Stimulated activated naive CD8-positive, alpha-beta T cell treated with anti-CD3 and anti-CD28 coated beads, Interleukin-15, Interleukin-2, amounts not matched to agents 100 ng/mL and 50 ng/mL, for 24 hours (primary cell): ENCODE data around the gene ICAM4.

ENCODE experiments used
- H3K27ac Mint-ChIP-seq: one replicate; pipeline ENCODE4 v1.8.0; 2021; ENCODE audit warnings: mild to moderate bottlenecking, mixed read lengths
- H3K27me3 Mint-ChIP-seq: one replicate; pipeline ENCODE4 v1.8.0; 2021; ENCODE audit warnings: mixed read lengths
- H3K36me3 Mint-ChIP-seq: one replicate; pipeline ENCODE4 v1.8.0; 2021; ENCODE audit warnings: low read depth, mixed read lengths
- H3K4me1 Mint-ChIP-seq: one replicate; pipeline ENCODE4 v1.8.0; 2021; ENCODE audit warnings: low read depth, mixed read lengths
- H3K4me3 Mint-ChIP-seq: one replicate; pipeline ENCODE4 v1.8.0; 2021; ENCODE audit warnings: mild to moderate bottlenecking, mixed read lengths
- H3K9me3 Mint-ChIP-seq: one replicate; pipeline ENCODE4 v1.8.0; 2021; ENCODE audit warnings: mixed read lengths

ICAM4 gene

GRCh38 chr19:10258080-10258710, 28.6 kb upstream of the ICAM4 start:
- H3K4me3 Mint-ChIP-seq = no peak overlapping the region
- H3K4me1 Mint-ChIP-seq = peaks cover 37% of the 10 kb centered on the region
- H3K27me3 Mint-ChIP-seq = no peaks in the 10 kb centered on the region
- H3K27ac Mint-ChIP-seq = no peak overlapping the region
- H3K36me3 Mint-ChIP-seq = peaks cover 45% of the 10 kb centered on the region
- H3K9me3 Mint-ChIP-seq = no peaks in the 10 kb centered on the region

DNA sequence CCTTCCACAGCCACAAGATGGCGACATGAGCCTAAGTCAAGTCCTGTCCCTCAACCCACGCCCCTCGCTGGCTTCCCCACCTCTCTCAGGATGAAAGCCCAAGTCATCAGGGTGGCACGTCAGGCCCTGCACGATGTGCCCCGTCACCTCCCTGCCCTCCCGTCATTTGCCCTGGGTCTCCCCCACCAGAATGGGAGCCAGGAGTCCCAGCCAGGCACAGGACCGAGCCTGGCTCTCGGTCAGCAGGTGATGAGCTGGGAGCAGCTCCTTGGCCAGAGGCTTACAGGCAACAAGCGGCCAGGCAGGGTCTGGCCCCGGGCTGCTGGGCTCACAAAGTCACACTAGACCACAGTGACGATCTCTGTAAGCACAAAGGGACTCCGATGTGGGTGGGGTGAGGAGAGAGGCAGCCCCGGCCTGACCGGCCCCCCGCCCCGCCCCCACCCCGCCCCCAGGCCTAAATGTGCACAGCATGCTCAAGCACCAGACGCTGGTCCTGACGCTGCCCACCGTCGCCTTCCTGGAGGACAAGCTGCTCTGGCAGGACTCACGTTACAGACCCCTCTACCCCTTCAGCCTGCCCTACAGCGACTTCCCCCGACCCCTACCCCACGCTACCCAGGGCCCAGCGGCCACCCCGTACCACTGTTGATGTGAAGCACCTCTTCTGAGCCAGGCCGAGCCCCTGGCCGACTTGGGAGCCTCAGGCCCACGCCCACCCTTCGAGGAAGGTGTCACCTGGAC, 27.4 kb upstream of the ICAM4 start:
- H3K9me3 Mint-ChIP-seq = no peaks in the 10 kb centered on the region
- H3K27ac Mint-ChIP-seq = peak overlapping the region; percentile 84
- no peaks in the 10 kb centered on the region for H3K27me3 Mint-ChIP-seq
- H3K4me1 Mint-ChIP-seq = peaks cover 25% of the 10 kb centered on the region
- H3K4me3 Mint-ChIP-seq = peak overlapping the region; percentile 44
- H3K36me3 Mint-ChIP-seq = peaks cover 37% of the 10 kb centered on the region

DNA sequence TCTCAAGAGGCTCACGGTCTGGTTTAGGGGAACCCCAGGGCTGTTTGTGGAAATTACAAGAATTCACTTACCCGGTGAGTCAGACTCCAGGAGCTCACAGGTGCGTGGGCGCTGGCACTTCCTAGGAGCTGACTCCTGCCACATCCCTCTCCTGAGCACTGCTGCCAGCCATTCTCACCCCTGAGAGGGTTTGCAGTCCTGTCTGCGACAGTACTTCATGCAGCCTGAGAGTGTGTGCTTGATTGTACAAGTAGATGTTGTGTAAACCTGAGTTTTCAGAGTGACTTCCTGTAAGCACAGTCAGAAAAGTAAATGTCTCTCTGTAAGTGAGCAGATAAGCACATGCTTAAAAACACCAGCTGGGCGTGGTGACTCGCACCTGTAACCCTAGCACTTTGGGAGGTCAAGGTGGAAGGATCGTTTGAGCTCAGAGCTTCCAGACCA, 26.6 kb upstream of the ICAM4 start:
- H3K36me3 Mint-ChIP-seq = peaks cover 30% of the 10 kb centered on the region
- H3K9me3 Mint-ChIP-seq = no peaks in the 10 kb centered on the region
- no peaks in the 10 kb centered on the region for H3K27me3 Mint-ChIP-seq
- H3K4me1 Mint-ChIP-seq = peaks cover 24% of the 10 kb centered on the region
- peak overlapping the region; percentile 44 for H3K4me3 Mint-ChIP-seq
- peak overlapping the region; percentile 84 for H3K27ac Mint-ChIP-seq

GRCh38 chr19:10262771-10263170, 24.0 kb upstream of the ICAM4 start:
- Mint-ChIP-seq H3K36me3 (peaks cover 9% of the 10 kb centered on the region), H3K4me1 (peaks cover 24% of the 10 kb centered on the region), H3K27me3 (no peaks in the 10 kb centered on the region), H3K27ac (no peak overlapping the region), H3K9me3 (no peaks in the 10 kb centered on the region), H3K4me3 (no peak overlapping the region)

DNA sequence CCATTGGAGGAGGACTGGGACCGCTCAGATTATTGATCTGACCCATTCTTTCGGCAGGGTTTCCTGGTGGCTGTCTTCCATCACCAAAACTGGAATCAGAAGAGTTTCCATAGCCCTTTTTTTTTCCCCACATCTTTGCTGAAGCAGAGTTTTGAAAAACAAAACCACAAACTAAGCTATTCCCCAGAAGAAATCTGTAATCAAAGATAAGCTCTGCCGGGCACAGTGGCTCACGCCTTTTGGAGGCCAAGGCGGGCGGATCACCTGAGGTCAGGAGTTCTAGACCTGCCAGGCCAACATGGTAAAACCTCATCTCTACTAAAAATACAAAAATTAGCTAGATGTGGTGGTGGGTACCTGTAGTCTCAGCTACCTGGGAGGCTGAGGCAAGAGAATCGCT, 20.0 kb upstream of the ICAM4 start:
- Mint-ChIP-seq H3K9me3 (no peaks in the 10 kb centered on the region), H3K36me3 (no peaks in the 10 kb centered on the region), H3K27ac (no peak overlapping the region), H3K4me1 (peaks cover 21% of the 10 kb centered on the region), H3K27me3 (no peaks in the 10 kb centered on the region), H3K4me3 (no peak overlapping the region)

GRCh38 chr19:10268071-10268470, 18.7 kb upstream of the ICAM4 start:
- no peaks in the 10 kb centered on the region for H3K27me3 Mint-ChIP-seq
- H3K4me1 Mint-ChIP-seq = peaks cover 33% of the 10 kb centered on the region
- no peak overlapping the region for H3K4me3 Mint-ChIP-seq
- H3K27ac Mint-ChIP-seq = no peak overlapping the region
- no peaks in the 10 kb centered on the region for H3K9me3 Mint-ChIP-seq
- peaks cover 5% of the 10 kb centered on the region for H3K36me3 Mint-ChIP-seq

DNA sequence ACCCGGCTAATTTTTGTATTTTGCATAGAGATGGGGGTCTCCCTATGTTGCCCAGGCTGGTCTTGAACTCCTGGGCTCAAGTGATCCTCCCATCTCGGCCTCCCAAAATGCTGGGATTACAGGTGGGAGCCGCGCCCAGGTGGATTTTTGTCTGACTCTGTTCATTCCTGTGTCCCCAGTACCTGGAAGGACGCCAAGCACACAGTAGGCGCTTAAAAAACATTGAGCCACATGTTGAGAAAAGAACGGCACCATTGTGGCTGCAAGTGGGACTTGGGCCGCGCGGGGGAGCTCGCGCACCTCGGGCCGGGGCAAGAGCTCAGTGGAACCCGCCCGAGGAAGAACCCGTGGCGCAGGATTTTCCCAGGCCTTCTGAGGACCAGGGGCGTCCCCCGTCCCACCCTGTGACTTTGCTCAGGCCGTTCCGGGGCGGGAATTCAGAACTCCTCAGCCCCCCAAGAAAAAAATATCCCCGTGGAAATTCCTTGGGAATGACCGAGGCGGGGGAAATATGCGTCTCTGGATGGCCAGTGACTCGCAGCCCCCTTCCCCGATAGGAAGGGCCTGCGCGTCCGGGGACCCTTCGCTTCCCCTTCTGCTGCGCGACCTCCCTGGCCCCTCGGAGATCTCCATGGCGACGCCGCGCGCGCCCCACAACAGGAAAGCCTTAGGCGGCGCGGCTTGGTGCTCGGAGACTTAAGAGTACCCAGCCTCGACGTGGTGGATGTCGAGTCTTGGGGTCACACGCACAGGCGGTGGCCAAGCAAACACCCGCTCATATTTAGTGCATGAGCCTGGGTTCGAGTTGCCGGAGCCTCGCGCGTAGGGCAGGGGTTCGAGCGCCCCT, 17.2 kb upstream of the ICAM4 start:
- peaks cover 14% of the 10 kb centered on the region for H3K36me3 Mint-ChIP-seq
- no peaks in the 10 kb centered on the region for H3K27me3 Mint-ChIP-seq
- peak overlapping the region; percentile 86 for H3K4me3 Mint-ChIP-seq
- peaks cover 43% of the 10 kb centered on the region for H3K4me1 Mint-ChIP-seq
- H3K9me3 Mint-ChIP-seq = no peaks in the 10 kb centered on the region
- H3K27ac Mint-ChIP-seq = peak overlapping the region; percentile 93

- Mint-ChIP-seq H3K27me3 (no peaks in the 10 kb centered on the region), H3K4me3 (peak overlapping the region; percentile 86), H3K4me1 (peaks cover 45% of the 10 kb centered on the region), H3K36me3 (peaks cover 19% of the 10 kb centered on the region), H3K9me3 (no peaks in the 10 kb centered on the region), H3K27ac (peak overlapping the region; percentile 93)
These were observed 16.6 kb upstream of the ICAM4 start for GRCh38 chr19:10270180-10270615.

DNA sequence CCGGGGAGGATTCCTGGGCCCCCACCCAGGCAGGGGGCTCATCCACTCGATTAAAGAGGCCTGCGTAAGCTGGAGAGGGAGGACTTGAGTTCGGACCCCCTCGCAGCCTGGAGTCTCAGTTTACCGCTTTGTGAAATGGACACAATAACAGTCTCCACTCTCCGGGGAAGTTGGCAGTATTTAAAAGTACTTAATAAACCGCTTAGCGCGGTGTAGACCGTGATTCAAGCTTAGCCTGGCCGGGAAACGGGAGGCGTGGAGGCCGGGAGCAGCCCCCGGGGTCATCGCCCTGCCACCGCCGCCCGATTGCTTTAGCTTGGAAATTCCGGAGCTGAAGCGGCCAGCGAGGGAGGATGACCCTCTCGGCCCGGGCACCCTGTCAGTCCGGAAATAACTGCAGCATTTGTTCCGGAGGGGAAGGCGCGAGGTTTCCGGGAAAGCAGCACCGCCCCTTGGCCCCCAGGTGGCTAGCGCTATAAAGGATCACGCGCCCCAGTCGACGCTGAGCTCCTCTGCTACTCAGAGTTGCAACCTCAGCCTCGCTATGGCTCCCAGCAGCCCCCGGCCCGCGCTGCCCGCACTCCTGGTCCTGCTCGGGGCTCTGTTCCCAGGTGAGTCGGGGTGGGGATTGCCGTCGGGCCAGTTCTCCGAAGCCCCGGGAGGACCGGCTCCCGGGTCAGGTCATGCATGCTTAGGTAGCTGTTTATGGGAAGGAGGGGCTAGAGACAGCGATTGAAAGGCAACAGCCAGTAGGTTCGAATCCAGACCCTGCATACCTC, 15.9 kb upstream of the ICAM4 start, which contains the start of gene ICAM1:
Gene ICAM1, plus strand, starts transcription at position 505 of the 779 bp plus-strand sequence. Its CDS starts 40 bp downstream, at position 545.
- H3K4me1 Mint-ChIP-seq = peaks cover 45% of the 10 kb centered on the region
- H3K27me3 Mint-ChIP-seq = no peaks in the 10 kb centered on the region
- peak within 1 kb of the TSS; percentile 93 for H3K27ac Mint-ChIP-seq
- peaks cover 21% of the 10 kb centered on the region for H3K36me3 Mint-ChIP-seq
- peak within 1 kb of the TSS; percentile 86 for H3K4me3 Mint-ChIP-seq
- no peaks in the 10 kb centered on the region for H3K9me3 Mint-ChIP-seq

- Mint-ChIP-seq H3K27me3 (no peaks in the 10 kb centered on the region), H3K4me3 (peak overlapping the region; percentile 86), H3K9me3 (no peaks in the 10 kb centered on the region), H3K4me1 (peaks cover 45% of the 10 kb centered on the region), H3K36me3 (peaks cover 21% of the 10 kb centered on the region), H3K27ac (peak overlapping the region; percentile 93)
These were observed 15.1 kb upstream of the ICAM4 start for GRCh38 chr19:10271543-10272086.

DNA sequence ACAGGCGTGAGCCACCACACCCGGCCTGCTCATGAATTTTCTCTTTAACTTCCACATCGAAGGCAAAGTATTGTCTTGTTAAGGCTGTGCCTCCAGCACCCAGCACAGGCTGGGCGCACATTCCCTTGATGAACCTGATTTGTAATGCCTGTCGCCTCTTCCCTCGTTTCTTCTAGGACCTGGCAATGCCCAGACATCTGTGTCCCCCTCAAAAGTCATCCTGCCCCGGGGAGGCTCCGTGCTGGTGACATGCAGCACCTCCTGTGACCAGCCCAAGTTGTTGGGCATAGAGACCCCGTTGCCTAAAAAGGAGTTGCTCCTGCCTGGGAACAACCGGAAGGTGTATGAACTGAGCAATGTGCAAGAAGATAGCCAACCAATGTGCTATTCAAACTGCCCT, 12.2 kb upstream of the ICAM4 start:
- Mint-ChIP-seq H3K4me3 (peak overlapping the region; percentile 25), H3K27me3 (no peaks in the 10 kb centered on the region), H3K36me3 (peaks cover 42% of the 10 kb centered on the region), H3K9me3 (no peaks in the 10 kb centered on the region), H3K4me1 (peaks cover 51% of the 10 kb centered on the region), H3K27ac (peak overlapping the region; percentile 71)

GRCh38 chr19:10277795-10278589, 8.8 kb upstream of the ICAM4 start:
- Mint-ChIP-seq H3K27ac (no peak overlapping the region), H3K4me1 (peaks cover 32% of the 10 kb centered on the region), H3K4me3 (no peak overlapping the region), H3K27me3 (no peaks in the 10 kb centered on the region), H3K9me3 (no peaks in the 10 kb centered on the region), H3K36me3 (peaks cover 50% of the 10 kb centered on the region)

GRCh38 chr19:10278935-10279334, 7.8 kb upstream of the ICAM4 start:
- no peak overlapping the region for H3K27ac Mint-ChIP-seq
- peaks cover 54% of the 10 kb centered on the region for H3K36me3 Mint-ChIP-seq
- no peaks in the 10 kb centered on the region for H3K9me3 Mint-ChIP-seq
- no peaks in the 10 kb centered on the region for H3K27me3 Mint-ChIP-seq
- peaks cover 26% of the 10 kb centered on the region for H3K4me1 Mint-ChIP-seq
- no peak overlapping the region for H3K4me3 Mint-ChIP-seq
